Peyer's patch (tissue), 4 donors: ENCODE results near the gene RNF182. TPM values are rescaled to one million over a fixed set of nuclear protein-coding genes. Genes with fewer than 3 reads are reported as not detected.

Source experiments
- DNase-seq, 3 donors: peaks; one replicate each; pipeline ENCODE4 v3.0.0-alpha.2; 2017 to 2019
- H3K27ac ChIP-seq, 4 donors: fragments of 200-600 bp; sonication (generic); one replicate each; pipeline ENCODE4 v1.5.1; 2016 to 2019
- H3K27me3 ChIP-seq, 2 donors: fragments of 200-600 bp; sonication (generic); one replicate each; pipeline ENCODE4 v1.5.1; 2019
- H3K36me3 ChIP-seq, 3 donors: fragments of 200-600 bp; sonication (generic); one replicate each; pipeline ENCODE4 v1.5.1; 2016 to 2019
- H3K4me1 ChIP-seq, 4 donors: fragments of 200-600 bp; sonication (generic); one replicate each; pipeline ENCODE4 v1.5.1; 2016 to 2019
- H3K4me3 ChIP-seq, 4 donors: fragments of 200-600 bp; sonication (generic); 1 replicate in 3 of 4; 2 replicates in 1 of 4; pipeline ENCODE4 v1.5.1; 2016 to 2019; ENCODE audit warnings: mild to moderate bottlenecking in 1 of 4
- H3K9me3 ChIP-seq, 4 donors: fragments of 200-600 bp; sonication (generic); one replicate each; pipeline ENCODE4 v1.5.1; 2016 to 2019; ENCODE audit warnings: mild to moderate bottlenecking in 1 of 4
- POLR2A ChIP-seq, 2 donors: fragments of 450-650 bp; IDR thresholded peaks; one replicate each; pipeline ENCODE4 v1.5.1; 2017; ENCODE audit warnings: antibody characterized with exemption in 2 of 2, mild to moderate bottlenecking in 2 of 2, moderate library complexity in 2 of 2
- total RNA-seq, 4 donors: library from RNA; depleted of rRNA; stranded (reverse); fragments of >200 nt; gene quantifications; one replicate each; pipeline ENCODE4 v1.1.0, GENCODE V29; 2016
- TF ChIP-seq, protein P1 (sequence below), 6 experiments: fragments of 450-650 bp in 4 of 6; fragments of 200-600 bp in 2 of 6; sonication (generic) in 1 of 6; IDR thresholded peaks; one replicate each; pipeline ENCODE4 v1.5.1; 2017 to 2019; ENCODE audit warnings: antibody characterized with exemption in 6 of 6, mild to moderate bottlenecking in 3 of 6, moderate library complexity in 1 of 6

The RNF182 gene
- total RNA-seq, 4 donors from 2014 or later, result not detected

DNA sequence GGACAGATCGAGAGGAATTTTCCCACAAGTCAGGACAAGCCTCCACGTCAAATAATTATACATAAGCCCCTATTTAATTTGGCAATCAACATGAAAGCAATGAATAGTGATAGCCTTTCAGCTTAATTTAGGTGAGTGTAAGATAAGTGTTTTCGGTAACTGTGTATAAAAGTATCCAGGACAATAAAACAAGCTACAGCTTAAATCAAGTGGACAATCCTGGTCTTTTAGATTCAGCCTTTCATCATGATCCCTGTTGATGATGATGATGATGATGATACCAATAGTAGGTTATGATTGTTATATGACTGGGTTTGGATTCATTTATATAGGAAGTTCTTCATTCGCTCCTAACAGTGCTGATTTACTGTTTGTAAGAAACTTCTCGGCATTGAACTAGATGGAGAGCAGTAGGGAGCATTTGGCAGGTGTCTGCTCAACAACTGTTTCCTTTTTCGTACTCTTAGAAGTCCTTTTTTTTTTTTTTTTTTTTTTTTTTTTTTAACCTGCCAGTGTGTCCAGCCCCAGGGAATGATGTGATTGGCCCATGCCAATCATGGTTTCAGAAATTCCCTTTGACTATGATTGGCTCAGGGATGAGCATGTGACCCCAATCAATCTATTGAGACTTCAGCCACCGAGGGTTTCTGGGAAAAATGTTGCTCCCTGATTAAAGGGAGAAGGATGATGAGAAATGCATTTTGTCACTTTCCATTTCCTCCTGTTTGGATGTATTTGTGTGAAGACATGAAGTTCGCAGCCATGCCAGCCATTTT is 11.3 kb upstream of the RNF182 start:
- DNase-seq, result no peak
- Histone ChIP-seq H3K36me3 (no peaks in the 10 kb centered on the region), H3K4me3 (no peak overlapping the region), H3K27ac (no peak overlapping the region), H3K4me1 (no peaks in the 10 kb centered on the region), H3K9me3 (no peaks in the 10 kb centered on the region), H3K27me3 (no peaks in the 10 kb centered on the region)
- no peak for TF ChIP-seq POLR2A (IDR thresholded peaks at IDR 0.05)
- TF ChIP-seq, protein P1, sequence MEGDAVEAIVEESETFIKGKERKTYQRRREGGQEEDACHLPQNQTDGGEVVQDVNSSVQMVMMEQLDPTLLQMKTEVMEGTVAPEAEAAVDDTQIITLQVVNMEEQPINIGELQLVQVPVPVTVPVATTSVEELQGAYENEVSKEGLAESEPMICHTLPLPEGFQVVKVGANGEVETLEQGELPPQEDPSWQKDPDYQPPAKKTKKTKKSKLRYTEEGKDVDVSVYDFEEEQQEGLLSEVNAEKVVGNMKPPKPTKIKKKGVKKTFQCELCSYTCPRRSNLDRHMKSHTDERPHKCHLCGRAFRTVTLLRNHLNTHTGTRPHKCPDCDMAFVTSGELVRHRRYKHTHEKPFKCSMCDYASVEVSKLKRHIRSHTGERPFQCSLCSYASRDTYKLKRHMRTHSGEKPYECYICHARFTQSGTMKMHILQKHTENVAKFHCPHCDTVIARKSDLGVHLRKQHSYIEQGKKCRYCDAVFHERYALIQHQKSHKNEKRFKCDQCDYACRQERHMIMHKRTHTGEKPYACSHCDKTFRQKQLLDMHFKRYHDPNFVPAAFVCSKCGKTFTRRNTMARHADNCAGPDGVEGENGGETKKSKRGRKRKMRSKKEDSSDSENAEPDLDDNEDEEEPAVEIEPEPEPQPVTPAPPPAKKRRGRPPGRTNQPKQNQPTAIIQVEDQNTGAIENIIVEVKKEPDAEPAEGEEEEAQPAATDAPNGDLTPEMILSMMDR (IDR thresholded peaks at IDR 0.05), result no peak

- Histone ChIP-seq H3K27me3 (no peaks in the 10 kb centered on the region), H3K4me3 (no peak overlapping the region), H3K27ac (no peak overlapping the region), H3K36me3 (no peaks in the 10 kb centered on the region), H3K9me3 (no peaks in the 10 kb centered on the region), H3K4me1 (no peaks in the 10 kb centered on the region)
- no peak for TF ChIP-seq POLR2A (IDR thresholded peaks at IDR 0.05)
- TF ChIP-seq, protein P1 (IDR thresholded peaks at IDR 0.05), result no peak
- no peak for DNase-seq
Measured at GRCh38 chr6:13914351-13914750, 10.4 kb upstream of the RNF182 start.

- Histone ChIP-seq H3K27ac (no peak overlapping the region), H3K36me3 (no peaks in the 10 kb centered on the region), H3K27me3 (no peaks in the 10 kb centered on the region), H3K9me3 (no peaks in the 10 kb centered on the region), H3K4me1 (no peaks in the 10 kb centered on the region), H3K4me3 (no peak overlapping the region)
- TF ChIP-seq, protein P1 (IDR thresholded peaks at IDR 0.05), result no peak
- TF ChIP-seq POLR2A (IDR thresholded peaks at IDR 0.05), result no peak
- no peak for DNase-seq
Measured at GRCh38 chr6:13915561-13916229, 9.1 kb upstream of the RNF182 start.

DNA sequence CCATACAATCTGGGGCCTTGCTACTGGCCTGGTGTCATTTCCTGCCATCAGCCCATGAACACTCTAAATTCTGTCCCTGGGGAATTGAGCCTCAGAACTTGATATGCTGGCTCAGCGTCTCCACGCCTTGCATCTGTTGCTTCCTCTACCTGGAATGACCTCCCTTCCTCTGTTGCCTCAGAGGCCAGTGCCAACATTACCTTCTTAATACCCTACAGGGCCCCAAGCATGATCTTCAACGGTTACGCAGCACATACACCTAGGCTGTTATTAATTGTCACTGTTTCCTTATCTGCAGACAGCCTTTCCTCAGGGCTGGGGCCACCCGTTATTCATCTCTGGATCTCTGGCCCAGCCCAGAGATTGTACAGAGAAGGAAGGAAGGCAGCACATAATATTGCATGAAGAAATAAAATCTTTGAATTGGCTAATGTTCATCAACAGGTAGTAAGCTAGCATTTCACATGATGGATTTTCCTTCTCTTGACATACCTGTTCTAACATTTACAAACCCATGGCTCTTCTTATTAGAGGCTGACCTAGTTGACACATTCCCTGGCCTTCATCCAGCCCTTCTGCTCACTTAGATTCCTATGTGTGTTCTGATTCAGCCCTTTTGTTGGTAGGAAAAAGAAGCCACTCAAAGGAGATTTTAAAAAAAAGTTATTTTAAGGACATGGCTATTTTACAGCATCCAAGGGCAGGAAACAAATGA is 8.4 kb upstream of the RNF182 start:
- no peaks in the 10 kb centered on the region for H3K27me3 ChIP-seq
- DNase-seq, result no peak

DNA sequence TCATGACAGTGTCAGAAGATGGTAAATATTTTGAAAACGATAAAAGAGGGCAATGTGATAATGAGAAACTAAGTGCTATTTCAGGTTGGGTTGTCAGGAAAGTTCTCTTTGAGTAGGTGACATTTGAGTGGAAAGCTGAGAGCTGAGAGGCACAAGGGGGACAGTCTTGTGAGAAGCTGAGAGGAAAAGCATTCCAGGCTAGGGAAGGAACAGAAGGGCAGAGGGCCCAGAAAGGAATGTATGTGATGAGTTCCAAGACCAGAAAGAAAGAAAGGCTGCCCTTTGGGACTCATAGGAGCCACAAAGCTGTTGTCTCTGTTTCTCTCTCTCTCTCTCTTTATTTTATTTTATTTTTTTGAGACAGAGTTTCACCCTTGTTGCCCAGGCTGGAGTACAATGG is 7.6 kb upstream of the RNF182 start:
- Histone ChIP-seq H3K27ac (no peak overlapping the region), H3K9me3 (no peaks in the 10 kb centered on the region), H3K36me3 (no peaks in the 10 kb centered on the region), H3K4me1 (no peaks in the 10 kb centered on the region), H3K4me3 (no peak overlapping the region), H3K27me3 (no peaks in the 10 kb centered on the region)
- no peak for DNase-seq
- TF ChIP-seq POLR2A (IDR thresholded peaks at IDR 0.05), result no peak
- TF ChIP-seq, protein P1 (IDR thresholded peaks at IDR 0.05), result no peak

More for the DNA sequence above, 8.4 kb upstream of the RNF182 start:
- Histone ChIP-seq H3K4me1 (no peaks in the 10 kb centered on the region), H3K36me3 (no peaks in the 10 kb centered on the region), H3K4me3 (no peak overlapping the region), H3K27ac (no peak overlapping the region), H3K9me3 (no peaks in the 10 kb centered on the region)
- no peak for TF ChIP-seq POLR2A (IDR thresholded peaks at IDR 0.05)
- TF ChIP-seq, protein P1 (IDR thresholded peaks at IDR 0.05), result no peak
